ENCODE measurements around the gene CCDC127.
A peak's percentile ranks its signal among the peaks of the same experiment; 100 is the strongest.

Gene CCDC127

GRCh38 chr5:157126-157715 lies 60.7 kb downstream of the CCDC127 start:
- peak; percentile 5 for DNase-seq

DNA sequence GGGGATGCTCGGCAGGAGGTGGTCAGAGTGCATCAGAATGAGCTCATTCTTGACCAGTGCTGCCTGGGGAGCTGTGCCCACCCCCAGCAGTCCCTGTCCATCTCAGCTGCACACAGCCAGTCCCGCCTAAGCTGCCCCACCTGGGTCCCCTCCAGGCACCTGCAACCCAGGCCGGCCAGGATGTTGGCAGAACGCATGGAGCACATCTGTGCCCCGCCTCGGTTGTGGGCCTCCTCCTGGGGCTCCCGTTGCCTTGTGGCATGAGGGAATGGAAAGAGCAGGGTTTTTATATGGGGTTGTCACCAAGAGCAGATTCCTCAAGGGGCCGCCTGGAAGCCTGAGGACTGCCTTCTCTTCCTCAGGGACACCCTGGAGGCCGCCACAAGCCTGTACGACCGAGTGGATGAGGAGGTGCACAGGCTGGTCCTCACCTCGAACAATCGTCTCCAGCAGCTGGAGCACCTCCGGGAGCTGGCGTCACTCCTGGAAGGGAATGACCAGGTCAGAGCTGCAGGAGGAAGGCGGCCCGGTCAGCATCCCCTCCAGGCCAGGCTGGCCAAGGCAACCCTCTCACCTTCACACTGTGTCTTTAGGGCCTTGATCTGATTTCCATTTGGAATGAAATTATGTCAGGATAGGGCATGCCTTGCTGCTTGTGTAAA lies 61.4 kb downstream of the CCDC127 start:
- DNase-seq: no peak

DNA sequence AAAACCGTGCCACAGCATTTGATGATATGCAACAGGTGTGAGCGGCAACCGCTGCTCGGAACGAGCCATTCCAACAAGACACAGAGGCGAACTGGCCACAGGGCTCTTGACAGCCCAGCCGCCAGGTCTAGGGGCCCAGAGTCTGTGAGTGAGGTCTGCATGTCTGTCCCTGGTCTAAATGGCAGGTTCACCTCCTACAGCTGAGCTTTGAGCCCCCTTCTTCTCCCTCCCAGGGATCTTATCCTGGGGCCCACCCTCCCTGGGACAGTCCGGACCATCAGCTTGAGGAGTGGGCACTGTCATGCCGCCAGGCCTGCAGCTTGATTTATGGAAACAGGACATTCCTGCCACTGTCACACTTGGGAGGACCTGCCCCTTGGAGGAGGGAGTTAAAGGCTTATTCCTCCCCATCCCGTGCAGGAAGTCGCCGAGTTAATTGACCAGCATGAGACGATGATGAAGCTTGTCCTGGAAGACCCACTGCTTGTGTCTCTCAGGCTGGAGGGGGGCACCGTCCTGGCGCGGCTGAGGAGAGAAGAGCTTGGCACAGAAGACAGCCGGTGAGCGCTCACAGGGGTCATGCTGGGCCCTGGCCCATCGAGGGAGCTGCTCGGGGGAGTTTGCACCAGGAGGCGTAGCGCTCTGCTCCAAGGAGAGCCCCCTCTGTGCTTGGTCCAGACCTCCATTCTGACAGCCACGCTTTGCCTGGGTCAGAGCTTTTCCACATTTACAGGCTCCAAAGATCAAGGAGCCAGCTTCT lies 62.1 kb downstream of the CCDC127 start:
- no peak for DNase-seq

- DNase-seq: no peak
Observed at GRCh38 chr5:154826-155225, 63.1 kb downstream of the CCDC127 start.

DNA sequence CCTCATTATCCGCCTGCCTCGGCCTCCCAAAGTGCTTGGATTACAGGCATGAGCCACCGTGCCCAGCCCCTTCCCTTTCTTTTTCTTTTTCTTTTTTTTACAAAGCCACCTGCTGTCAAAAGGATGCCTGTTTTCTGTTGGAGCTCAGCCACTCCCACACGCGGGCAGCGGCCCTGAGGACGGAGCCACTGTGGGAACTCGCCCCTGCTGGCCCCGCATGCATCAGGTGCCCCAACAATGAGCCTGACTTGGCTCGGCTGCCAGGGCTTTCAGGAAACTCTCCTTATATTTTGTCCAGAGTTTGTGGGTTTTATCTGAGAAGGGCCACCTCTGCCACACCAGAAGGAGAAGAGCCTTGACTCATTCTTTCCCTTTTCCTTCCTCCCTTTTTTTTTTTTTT lies 63.7 kb downstream of the CCDC127 start:
- no peak for DNase-seq

DNA sequence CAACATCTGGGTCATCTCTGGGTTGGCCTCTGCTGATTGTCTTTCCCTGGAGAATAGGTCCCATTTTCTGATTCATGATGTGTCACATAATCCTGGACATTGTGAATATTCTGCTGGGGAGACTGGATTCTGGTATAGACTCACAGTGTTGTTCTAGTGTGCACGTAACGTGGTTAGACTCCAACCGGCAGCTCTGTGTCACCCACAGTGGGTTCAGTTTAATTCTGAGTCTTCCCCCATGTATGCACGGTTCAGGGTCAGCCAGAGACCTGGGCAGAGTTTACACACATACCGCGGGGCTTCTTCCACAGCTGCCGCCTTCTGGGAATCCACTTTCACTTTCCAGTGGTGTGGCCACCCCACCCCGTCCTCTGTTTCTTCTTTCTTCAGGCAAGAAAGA lies 64.7 kb downstream of the CCDC127 start:
- DNase-seq: no peak

DNA sequence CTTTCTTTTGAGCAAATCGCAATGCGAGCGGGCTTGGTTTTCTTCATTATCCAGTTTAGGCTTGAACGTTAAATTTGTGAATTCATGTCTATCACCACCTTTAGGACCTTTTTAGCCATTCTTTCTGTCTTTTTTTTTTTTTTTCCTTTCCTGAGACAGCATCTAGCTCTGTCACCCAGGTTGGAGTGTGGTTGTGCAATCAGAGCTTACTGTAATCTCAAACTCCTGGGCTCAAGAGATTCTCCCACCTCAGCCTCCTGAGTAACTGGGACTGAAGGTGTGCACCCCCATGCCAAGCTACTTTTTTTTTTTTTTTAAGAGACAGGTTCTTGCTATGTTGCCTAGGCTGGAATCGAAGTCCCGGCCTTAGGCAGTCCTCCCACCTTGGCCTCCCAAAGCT lies 65.9 kb downstream of the CCDC127 start:
- no peak for DNase-seq

GRCh38 chr5:150746-151145 lies 67.2 kb downstream of the CCDC127 start:
- no peak for DNase-seq

DNA sequence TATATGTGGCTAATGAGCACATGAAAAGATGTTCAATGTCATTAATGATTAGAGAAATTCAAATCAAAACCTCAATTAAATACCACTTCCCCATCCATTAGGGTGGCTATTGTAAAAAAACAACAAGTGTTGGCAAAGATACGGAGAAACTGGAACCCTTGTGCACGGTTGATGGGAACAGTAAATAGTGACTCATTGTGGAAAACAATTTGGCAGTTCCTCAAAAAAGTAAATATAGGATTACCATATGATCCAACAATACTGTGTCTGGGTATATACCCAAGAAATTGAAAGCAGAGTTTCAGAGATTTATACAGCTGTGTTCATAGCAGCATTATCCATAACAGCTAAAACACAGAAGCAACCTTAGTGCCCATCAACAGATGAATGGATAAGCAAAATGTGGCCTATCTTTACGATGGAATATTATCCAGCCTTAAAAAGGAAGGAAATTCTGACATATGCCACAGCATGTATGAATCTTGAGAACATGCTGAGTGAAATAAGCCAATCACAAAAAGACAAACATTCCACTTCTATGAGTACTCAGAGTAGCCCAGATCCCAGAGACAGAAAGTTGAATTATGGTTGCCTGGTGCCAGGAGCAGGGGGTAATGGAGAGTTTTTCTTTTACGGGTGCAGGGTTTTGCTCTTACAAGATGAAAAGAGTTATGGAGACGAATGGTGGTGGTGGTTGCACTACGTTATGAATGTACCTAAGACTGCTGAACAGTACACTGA lies 68.0 kb downstream of the CCDC127 start:
- no peak for DNase-seq

DNA sequence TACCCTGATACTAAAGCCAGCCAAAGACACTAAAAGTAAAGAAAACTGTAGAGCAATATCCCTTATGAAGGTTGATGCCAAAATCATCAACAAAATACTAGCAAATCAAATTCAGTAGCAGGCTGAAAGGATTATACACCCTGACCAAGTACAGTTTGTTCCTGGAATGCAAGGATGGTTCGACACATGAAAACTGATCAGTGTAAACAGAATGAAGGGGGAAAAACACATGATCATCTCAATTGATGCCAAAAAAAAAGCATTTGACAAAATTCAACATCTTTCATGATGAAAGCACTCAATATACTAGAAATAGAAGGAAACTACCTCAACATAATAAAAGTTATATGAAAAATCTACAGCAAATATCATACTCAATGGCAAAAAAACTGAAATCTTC lies 70.2 kb downstream of the CCDC127 start:
- no peak for DNase-seq
